Thyroid gland (tissue), 4 donors: Measurements from ENCODE around the gene NAP1L4. TPM values are rescaled to one million over a fixed set of nuclear protein-coding genes. Genes with fewer than 3 reads are reported as not detected.

Source experiments
- DNase-seq, 2 donors: peaks; one replicate each; pipeline ENCODE4 v3.0.0-alpha.2; 2019
- H3K27ac ChIP-seq, 3 donors: fragments of 200-600 bp; sonication (generic); 1 replicate in 2 of 3; 2 replicates in 1 of 3; pipeline ENCODE4 v1.5.1; 2016 to 2019; ENCODE audit warnings: mild to moderate bottlenecking in 1 of 3, moderate library complexity in 1 of 3
- H3K27me3 ChIP-seq: fragments of 200-600 bp; sonication (generic); one replicate; pipeline ENCODE4 v1.5.1; 2019
- H3K36me3 ChIP-seq, 2 donors: fragments of 200-600 bp; sonication (generic); one replicate each; pipeline ENCODE4 v1.5.1; 2016 to 2019
- H3K4me1 ChIP-seq, 2 donors: fragments of 200-600 bp; sonication (generic); one replicate each; pipeline ENCODE4 v1.5.1; 2017 to 2019
- H3K4me3 ChIP-seq, 3 donors: fragments of 200-600 bp; sonication (generic); replicated peaks in 1 of 3; 1 replicate in 2 of 3; 2 replicates in 1 of 3; pipeline ENCODE4 v1.5.1; 2016; ENCODE audit warnings: mild to moderate bottlenecking in 1 of 3
- H3K9me3 ChIP-seq: fragments of 200-600 bp; sonication (generic); one replicate; pipeline ENCODE4 v1.5.1; 2017
- CTCF ChIP-seq, 6 experiments: fragments of 200-600 bp in 3 of 6; fragments of 450-650 bp in 3 of 6; sonication (generic) in 3 of 6; IDR thresholded peaks; one replicate each; pipeline ENCODE4 v1.5.1; 2016 to 2019; ENCODE audit warnings: antibody characterized with exemption in 6 of 6, mild to moderate bottlenecking in 2 of 6, inconsistent platforms in 1 of 6, moderate library complexity in 1 of 6
- POLR2A ChIP-seq, 2 donors: fragments of 450-650 bp; IDR thresholded peaks; one replicate each; pipeline ENCODE4 v1.6.1; 2017; ENCODE audit warnings: antibody characterized with exemption in 2 of 2, mild to moderate bottlenecking in 2 of 2, moderate library complexity in 1 of 2
- WGBS, 2 donors: methylation state at CpG; one replicate each; pipeline ENCODE4 v1.1.5; 2017; 5-methylcytosine and 5-hydroxymethylcytosine counted together
- intact Hi-C: fragments of 100-400 bp; cut with DNase I; formaldehyde crosslinking; loops from one replicate; pipeline ENCODE4 v1.15.1; 2023
- small RNA-seq: library from RNA; depleted of rRNA; stranded (forward); fragments of <200 nt; gene quantifications from one replicate; pipeline ENCODE3, GENCODE V24; 2016
- total RNA-seq, 4 donors: library from RNA; depleted of rRNA; stranded (reverse); fragments of >200 nt; gene quantifications; one replicate each; pipeline ENCODE4 v1.2.3, GENCODE V29; 2016

Gene NAP1L4
- total RNA-seq, 4 donors from 2014 or later: 104 to 117 (median 108) TPM

GRCh38 chr11:2897048-2897447 is 95.1 kb downstream of the NAP1L4 start:
- intact Hi-C loops: loop anchor here (10.0 kb wide), 1 partner anchor 592 kb away; the partner anchor contains the start of genes C11orf21 and TSPAN32
- peaks cover 14 to 32% of the 10 kb centered on the region in 2 donors for H3K4me1 ChIP-seq
- H3K9me3 ChIP-seq: no peaks in the 10 kb centered on the region
- H3K36me3 ChIP-seq: no peaks in the 10 kb centered on the region
- 92 to 97% methylated on average over 5 to 6 of the region's 6 CpGs for WGBS, 2 donors
- no peaks in the 10 kb centered on the region for H3K27me3 ChIP-seq
- H3K27ac ChIP-seq: no peak overlapping the region
- no peak for TF ChIP-seq POLR2A (IDR thresholded peaks at IDR 0.05)
- TF ChIP-seq CTCF (IDR thresholded peaks at IDR 0.05): no peak
- no peak overlapping the region for H3K4me3 ChIP-seq
- DNase-seq: no peak

DNA sequence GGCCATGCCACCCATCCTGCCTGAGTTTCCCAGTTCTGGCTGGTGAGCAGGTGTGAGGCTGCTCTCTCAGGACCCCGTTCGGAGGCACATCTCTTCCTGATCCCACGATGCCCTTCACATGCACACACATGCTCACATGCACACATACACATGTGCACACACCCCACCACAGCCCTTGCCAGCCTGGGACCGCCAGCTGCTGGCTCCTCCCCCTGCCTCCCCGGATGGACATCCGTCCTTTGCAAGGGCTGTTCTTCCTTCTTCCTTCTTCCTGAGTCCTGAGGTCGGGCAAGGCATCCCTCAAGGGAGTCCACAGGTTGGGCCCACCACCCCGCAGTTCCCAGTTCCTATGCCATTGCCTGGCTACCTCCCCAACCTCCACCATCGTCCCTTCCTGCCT is 96.1 kb downstream of the NAP1L4 start:
- Histone ChIP-seq H3K9me3 (no peaks in the 10 kb centered on the region), H3K36me3 (no peaks in the 10 kb centered on the region), H3K4me1 (peaks cover 15 to 35% of the 10 kb centered on the region in 2 donors), H3K27me3 (no peaks in the 10 kb centered on the region), H3K4me3 (no peak overlapping the region), H3K27ac (no peak overlapping the region)
- DNase-seq: no peak
- intact Hi-C loops: loop anchor here (10.0 kb wide), 1 partner anchor 591 kb away; the partner anchor contains the start of genes C11orf21 and TSPAN32
- WGBS, 2 donors: 75 to 80% methylated on average over 9 of the region's 9 CpGs
- TF ChIP-seq POLR2A (IDR thresholded peaks at IDR 0.05) (no peak), CTCF (IDR thresholded peaks at IDR 0.05) (no peak)

Small RNAs within 50 kb of the gene (small RNA-seq; reads per million reads assigned to genes)
- 29.9 reads per million, percentile 95 among the genes with 10 or more reads in this experiment for gene SNORA54

Other genes with a start within 250 kb of the NAP1L4 start
- 10 to 100 TPM; 12.6 to 29.7 (median 16.8) TPM for gene CDKN1C, start 106.6 kb downstream of the NAP1L4 start, total RNA-seq
- gene PHLDA2, start 62.9 kb downstream of the NAP1L4 start, total RNA-seq: 1 to 10 TPM in 2 of 4 donors, under 1 TPM in 1, not detected in 1; 0.93 to 3.7 (median 2.3) TPM
- gene CARS1, start 65.1 kb upstream of the NAP1L4 start, total RNA-seq: 10 to 100 TPM; 36.7 to 56.2 (median 50.1) TPM
- 10 to 100 TPM; 24.2 to 46.7 (median 34.4) TPM for gene OSBPL5, start 173.0 kb upstream of the NAP1L4 start, total RNA-seq
- gene MRGPRG, start 226.5 kb upstream of the NAP1L4 start, total RNA-seq: not detected
- under 1 TPM in 1 of 4 donors, not detected in 3; 0.39 TPM for gene MRGPRE, start 240.1 kb upstream of the NAP1L4 start, total RNA-seq